Activated CD4-positive, alpha-beta memory T cell treated with anti-CD3 and anti-CD28 coated beads, Interleukin-2, amount 10 ng/mL, durations not matched to agents 7 days and 5 days (primary cell): ENCODE results near the gene KRT25. TPM values are rescaled to one million over a fixed set of nuclear protein-coding genes. Genes with fewer than 3 reads are reported as not detected.
"Not testable (repeated sequence)": the region's sequence is repeated elsewhere in the genome, so short reads cannot be mapped to it uniquely, and the experiment has no call there.

ENCODE experiments used
- CTCF ChIA-PET: fragments of 350-600 bp; sonication (Branson Sonifier 250); formaldehyde crosslinking; loops from one replicate; lab custom pipeline; 2021; ENCODE audit warnings: antibody characterized with exemption, inconsistent platforms; lab: Charles Lee
- POLR2A ChIA-PET: fragments of 350-600 bp; sonication (Branson Sonifier 250); formaldehyde crosslinking; loops from one replicate; lab custom pipeline; 2021; ENCODE audit warnings: antibody characterized with exemption; lab: Charles Lee
- DNase-seq: peaks from one replicate; pipeline ENCODE4 v3.0.0-alpha.2; 2020
- H3K27ac Mint-ChIP-seq: one replicate; pipeline ENCODE4 v1.8.0; 2021; ENCODE audit warnings: mild to moderate bottlenecking, mixed read lengths
- H3K27me3 Mint-ChIP-seq: one replicate; pipeline ENCODE4 v1.8.0; 2021; ENCODE audit warnings: mixed read lengths
- H3K36me3 Mint-ChIP-seq: one replicate; pipeline ENCODE4 v1.8.0; 2021; ENCODE audit warnings: low read depth, mixed read lengths
- H3K4me1 Mint-ChIP-seq: one replicate; pipeline ENCODE4 v1.8.0; 2021; ENCODE audit warnings: mixed read lengths
- H3K4me3 Mint-ChIP-seq: one replicate; pipeline ENCODE4 v1.8.0; 2021; ENCODE audit warnings: mild to moderate bottlenecking, mixed read lengths
- H3K9me3 Mint-ChIP-seq: one replicate; pipeline ENCODE4 v1.8.0; 2021; ENCODE audit warnings: mixed read lengths
- total RNA-seq, 2 experiments: library from RNA; stranded (reverse); gene quantifications; one replicate each; pipeline ENCODE4 v1.2.3, GENCODE V29; 2021

Gene KRT25
- total RNA-seq, 2 experiments from 2014 or later, result not detected

- ChIA-PET CTCF (no interaction called here), POLR2A (no interaction called here)
- Mint-ChIP-seq H3K27ac (no peak overlapping the region), H3K27me3 (peaks cover 58% of the 10 kb centered on the region), H3K9me3 (no peaks in the 10 kb centered on the region), H3K36me3 (no peaks in the 10 kb centered on the region), H3K4me1 (no peaks in the 10 kb centered on the region), H3K4me3 (no peak overlapping the region)
- no peak for DNase-seq
Measured at GRCh38 chr17:40779181-40779909, 24.2 kb upstream of the KRT25 start.

- H3K27ac Mint-ChIP-seq, result no peak overlapping the region
- CTCF ChIA-PET, result no interaction called here
- POLR2A ChIA-PET, result no interaction called here
- no peaks in the 10 kb centered on the region for H3K36me3 Mint-ChIP-seq
- peaks cover 57% of the 10 kb centered on the region for H3K27me3 Mint-ChIP-seq
- H3K9me3 Mint-ChIP-seq, result no peaks in the 10 kb centered on the region
- no peaks in the 10 kb centered on the region for H3K4me1 Mint-ChIP-seq
- DNase-seq, result no peak
- H3K4me3 Mint-ChIP-seq, result no peak overlapping the region
Measured at GRCh38 chr17:40778461-40778860, 23.3 kb upstream of the KRT25 start.

GRCh38 chr17:40777971-40778370, 22.8 kb upstream of the KRT25 start:
- no peaks in the 10 kb centered on the region for H3K9me3 Mint-ChIP-seq
- peaks cover 54% of the 10 kb centered on the region for H3K27me3 Mint-ChIP-seq
- ChIA-PET CTCF (no interaction called here), POLR2A (no interaction called here)
- H3K4me1 Mint-ChIP-seq, result no peaks in the 10 kb centered on the region
- no peaks in the 10 kb centered on the region for H3K36me3 Mint-ChIP-seq
- H3K4me3 Mint-ChIP-seq, result no peak overlapping the region
- no peak overlapping the region for H3K27ac Mint-ChIP-seq
- DNase-seq, result no peak

GRCh38 chr17:40777459-40777858, 22.3 kb upstream of the KRT25 start:
- Mint-ChIP-seq H3K27ac (no peak overlapping the region), H3K36me3 (no peaks in the 10 kb centered on the region), H3K9me3 (no peaks in the 10 kb centered on the region), H3K4me1 (no peaks in the 10 kb centered on the region), H3K27me3 (peaks cover 55% of the 10 kb centered on the region), H3K4me3 (no peak overlapping the region)
- ChIA-PET POLR2A (no interaction called here), CTCF (no interaction called here)
- DNase-seq, result no peak

GRCh38 chr17:40775945-40776344, 20.8 kb upstream of the KRT25 start:
- H3K4me1 Mint-ChIP-seq, result no peaks in the 10 kb centered on the region
- ChIA-PET POLR2A (interaction anchor here (1.1 kb wide), 1 partner anchor 129 kb away, joined by 3 read pairs; no protein-coding TSS in a partner anchor), CTCF (no interaction called here)
- H3K36me3 Mint-ChIP-seq, result no peaks in the 10 kb centered on the region
- H3K27me3 Mint-ChIP-seq, result peaks cover 58% of the 10 kb centered on the region
- H3K4me3 Mint-ChIP-seq, result no peak overlapping the region
- no peak overlapping the region for H3K27ac Mint-ChIP-seq
- DNase-seq, result no peak
- no peaks in the 10 kb centered on the region for H3K9me3 Mint-ChIP-seq

GRCh38 chr17:40772101-40772500, 17.0 kb upstream of the KRT25 start, which contains the start of gene KRT26:
KRT26 (minus strand) TSS chr17:40772201; CDS start chr17:40772113, 88 bp downstream.
- Mint-ChIP-seq H3K27ac (no peak within 1 kb of the TSS), H3K4me3 (no peak within 1 kb of the TSS), H3K27me3 (peaks cover 40% of the 10 kb centered on the region), H3K9me3 (no peaks in the 10 kb centered on the region), H3K36me3 (no peaks in the 10 kb centered on the region), H3K4me1 (no peaks in the 10 kb centered on the region)
- ChIA-PET CTCF (no interaction called here), POLR2A (no interaction called here)
- no peak for DNase-seq

- ChIA-PET CTCF (no interaction called here), POLR2A (no interaction called here)
- Mint-ChIP-seq H3K9me3 (peaks cover 11% of the 10 kb centered on the region), H3K27ac (no peak overlapping the region), H3K4me1 (no peaks in the 10 kb centered on the region), H3K36me3 (no peaks in the 10 kb centered on the region), H3K4me3 (no peak overlapping the region), H3K27me3 (peaks cover 25% of the 10 kb centered on the region)
- no peak for DNase-seq
Measured at GRCh38 chr17:40765657-40766056, 10.5 kb upstream of the KRT25 start.

- CTCF ChIA-PET, result no interaction called here
- H3K27ac Mint-ChIP-seq, result no peak overlapping the region
- no peaks in the 10 kb centered on the region for H3K36me3 Mint-ChIP-seq
- no peak overlapping the region for H3K4me3 Mint-ChIP-seq
- peaks cover 23% of the 10 kb centered on the region for H3K9me3 Mint-ChIP-seq
- H3K27me3 Mint-ChIP-seq, result peaks cover 35% of the 10 kb centered on the region
- POLR2A ChIA-PET, result no interaction called here
- DNase-seq, result no peak
- no peaks in the 10 kb centered on the region for H3K4me1 Mint-ChIP-seq
Measured at GRCh38 chr17:40763752-40764151, 8.6 kb upstream of the KRT25 start.

- no peaks in the 10 kb centered on the region for H3K4me1 Mint-ChIP-seq
- ChIA-PET POLR2A (no interaction called here), CTCF (no interaction called here)
- DNase-seq, result no peak
- H3K27ac Mint-ChIP-seq, result no peak overlapping the region
- no peaks in the 10 kb centered on the region for H3K36me3 Mint-ChIP-seq
- no peak overlapping the region for H3K4me3 Mint-ChIP-seq
- peaks cover 23% of the 10 kb centered on the region for H3K9me3 Mint-ChIP-seq
- H3K27me3 Mint-ChIP-seq, result peaks cover 40% of the 10 kb centered on the region
Measured at GRCh38 chr17:40760105-40761016, 5.2 kb upstream of the KRT25 start.

GRCh38 chr17:40753804-40754203, 1.3 kb downstream of the KRT25 start:
- H3K4me3 Mint-ChIP-seq, result no peak overlapping the region
- no peaks in the 10 kb centered on the region for H3K9me3 Mint-ChIP-seq
- H3K27ac Mint-ChIP-seq, result no peak overlapping the region
- CTCF ChIA-PET, result no interaction called here
- POLR2A ChIA-PET, result no interaction called here
- peaks cover 31% of the 10 kb centered on the region for H3K27me3 Mint-ChIP-seq
- DNase-seq, result no peak
- no peaks in the 10 kb centered on the region for H3K36me3 Mint-ChIP-seq
- no peaks in the 10 kb centered on the region for H3K4me1 Mint-ChIP-seq

- ChIA-PET CTCF (no interaction called here), POLR2A (no interaction called here)
- H3K36me3 Mint-ChIP-seq, result no peaks in the 10 kb centered on the region
- no peak for DNase-seq
- H3K4me1 Mint-ChIP-seq, result no peaks in the 10 kb centered on the region
- no peak overlapping the region for H3K27ac Mint-ChIP-seq
- H3K9me3 Mint-ChIP-seq, result peaks cover 3% of the 10 kb centered on the region
- no peak overlapping the region for H3K4me3 Mint-ChIP-seq
- peaks cover 38% of the 10 kb centered on the region for H3K27me3 Mint-ChIP-seq
Measured at GRCh38 chr17:40751065-40751464, 4.1 kb downstream of the KRT25 start.

GRCh38 chr17:40750391-40750790, 4.7 kb downstream of the KRT25 start:
- Mint-ChIP-seq H3K36me3 (no peaks in the 10 kb centered on the region), H3K4me1 (no peaks in the 10 kb centered on the region), H3K27me3 (peaks cover 36% of the 10 kb centered on the region), H3K4me3 (no peak overlapping the region), H3K27ac (no peak overlapping the region), H3K9me3 (peaks cover 3% of the 10 kb centered on the region)
- no peak for DNase-seq
- CTCF ChIA-PET, result no interaction called here
- POLR2A ChIA-PET, result no interaction called here

GRCh38 chr17:40748666-40749065, 6.5 kb downstream of the KRT25 start:
- H3K27ac Mint-ChIP-seq, H3K36me3 Mint-ChIP-seq, H3K9me3 Mint-ChIP-seq, CTCF ChIA-PET, H3K4me1 Mint-ChIP-seq, H3K4me3 Mint-ChIP-seq, DNase-seq, POLR2A ChIA-PET: not testable (repeated sequence)
- peaks cover 38% of the 10 kb centered on the region for H3K27me3 Mint-ChIP-seq
